Glutamatergic neuron (in vitro differentiated cells): ENCODE results near the gene GYG2. TPM values are rescaled to one million over a fixed set of nuclear protein-coding genes. Genes with fewer than 3 reads are reported as not detected.
"Not testable (repeated sequence)": the region's sequence is repeated elsewhere in the genome, so short reads cannot be mapped to it uniquely, and the experiment has no call there.

Source experiments
- DNase-seq: peaks from one replicate; pipeline ENCODE4 v3.0.0; 2022
- H3K27ac Mint-ChIP-seq: one replicate; pipeline ENCODE4 v1.8.0; 2020; ENCODE audit warnings: mild to moderate bottlenecking, mixed read lengths, inconsistent platforms; ENCODE audit not compliant: unreplicated experiment
- H3K27me3 Mint-ChIP-seq: one replicate; pipeline ENCODE4 v1.8.0; 2020; ENCODE audit warnings: mild to moderate bottlenecking, moderate library complexity, mixed read lengths, inconsistent platforms; ENCODE audit not compliant: unreplicated experiment
- H3K36me3 Mint-ChIP-seq: one replicate; pipeline ENCODE4 v1.8.0; 2020; ENCODE audit warnings: mild to moderate bottlenecking, mixed read lengths, inconsistent platforms; ENCODE audit not compliant: unreplicated experiment
- H3K4me1 Mint-ChIP-seq: one replicate; pipeline ENCODE4 v1.8.0; 2020; ENCODE audit warnings: mild to moderate bottlenecking, low read depth, mixed read lengths, inconsistent platforms; ENCODE audit not compliant: unreplicated experiment
- H3K4me3 Mint-ChIP-seq: one replicate; pipeline ENCODE4 v1.8.0; 2020; ENCODE audit warnings: mild to moderate bottlenecking, mixed read lengths, inconsistent platforms; ENCODE audit not compliant: unreplicated experiment
- H3K9me3 Mint-ChIP-seq: one replicate; pipeline ENCODE4 v1.8.0; 2020; ENCODE audit warnings: mild to moderate bottlenecking, moderate library complexity, mixed read lengths, inconsistent platforms; ENCODE audit not compliant: unreplicated experiment
- total RNA-seq: library from RNA; stranded (reverse); fragmentation: NEBNext Ultra II Directional; extraction: Animal tissue kit (Norgen Biotek cat#: 25700); gene quantifications from one replicate; pipeline ENCODE4 v1.2.1, GENCODE V29; 2021; ENCODE audit not compliant: unreplicated experiment
- TF ChIP-seq, protein P1 (sequence below): fragments of 200-600 bp; sonication (generic); IDR thresholded peaks from one replicate; pipeline ENCODE4 v1.5.0; 2021; ENCODE audit not compliant: partially characterized antibody, unreplicated experiment

Gene GYG2
- total RNA-seq, 1 donor from 2014 or later = 21.9 TPM

DNA sequence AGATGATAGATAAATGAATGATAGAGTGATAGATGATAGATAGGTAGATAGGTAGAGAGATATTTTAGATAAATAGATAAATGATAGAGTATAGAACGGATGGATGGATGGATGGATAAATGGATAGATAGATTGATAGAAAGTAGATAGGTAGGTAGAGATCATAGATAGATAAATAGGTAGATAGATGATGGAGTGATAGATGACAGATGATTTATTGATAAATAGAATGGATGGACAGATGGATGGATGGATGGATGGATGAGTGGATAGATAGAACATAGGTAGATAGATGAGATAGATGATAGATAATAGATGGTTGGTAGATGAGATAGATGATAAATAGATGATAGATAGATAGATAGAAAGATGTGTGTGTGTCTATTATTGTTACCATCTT, 50.9 kb downstream of the GYG2 start:
- Mint-ChIP-seq H3K27me3 (no peaks in the 10 kb centered on the region), H3K36me3 (no peaks in the 10 kb centered on the region), H3K4me3 (no peak overlapping the region), H3K9me3 (peaks cover 6% of the 10 kb centered on the region), H3K27ac (peak overlapping the region; percentile 49), H3K4me1 (no peaks in the 10 kb centered on the region)
- no peak for DNase-seq
- TF ChIP-seq, protein P1, sequence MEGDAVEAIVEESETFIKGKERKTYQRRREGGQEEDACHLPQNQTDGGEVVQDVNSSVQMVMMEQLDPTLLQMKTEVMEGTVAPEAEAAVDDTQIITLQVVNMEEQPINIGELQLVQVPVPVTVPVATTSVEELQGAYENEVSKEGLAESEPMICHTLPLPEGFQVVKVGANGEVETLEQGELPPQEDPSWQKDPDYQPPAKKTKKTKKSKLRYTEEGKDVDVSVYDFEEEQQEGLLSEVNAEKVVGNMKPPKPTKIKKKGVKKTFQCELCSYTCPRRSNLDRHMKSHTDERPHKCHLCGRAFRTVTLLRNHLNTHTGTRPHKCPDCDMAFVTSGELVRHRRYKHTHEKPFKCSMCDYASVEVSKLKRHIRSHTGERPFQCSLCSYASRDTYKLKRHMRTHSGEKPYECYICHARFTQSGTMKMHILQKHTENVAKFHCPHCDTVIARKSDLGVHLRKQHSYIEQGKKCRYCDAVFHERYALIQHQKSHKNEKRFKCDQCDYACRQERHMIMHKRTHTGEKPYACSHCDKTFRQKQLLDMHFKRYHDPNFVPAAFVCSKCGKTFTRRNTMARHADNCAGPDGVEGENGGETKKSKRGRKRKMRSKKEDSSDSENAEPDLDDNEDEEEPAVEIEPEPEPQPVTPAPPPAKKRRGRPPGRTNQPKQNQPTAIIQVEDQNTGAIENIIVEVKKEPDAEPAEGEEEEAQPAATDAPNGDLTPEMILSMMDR = no peak

DNA sequence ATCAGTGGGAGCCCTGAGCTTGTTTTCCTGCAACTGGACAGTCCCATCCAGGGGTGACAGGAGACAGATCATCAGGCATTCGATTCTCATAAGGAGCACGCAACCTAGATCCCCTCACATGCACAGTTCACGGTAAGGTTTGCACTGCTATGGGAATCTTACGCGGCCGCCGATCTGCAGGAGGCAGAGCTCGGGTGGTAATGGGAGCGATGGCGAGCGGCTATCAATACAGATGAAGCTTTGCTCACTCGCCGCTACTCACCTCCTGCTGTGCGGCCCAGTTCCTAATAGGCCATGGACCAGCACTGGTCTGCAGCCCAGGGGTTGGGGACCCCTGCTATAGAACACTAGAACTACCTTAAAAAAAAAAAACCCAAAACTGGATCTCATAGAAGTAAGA, 55.0 kb downstream of the GYG2 start:
- no peaks in the 10 kb centered on the region for H3K36me3 Mint-ChIP-seq
- H3K4me3 Mint-ChIP-seq = no peak overlapping the region
- peaks cover 3% of the 10 kb centered on the region for H3K9me3 Mint-ChIP-seq
- H3K4me1 Mint-ChIP-seq = no peaks in the 10 kb centered on the region
- DNase-seq = no peak
- H3K27me3 Mint-ChIP-seq = no peaks in the 10 kb centered on the region
- no peak overlapping the region for H3K27ac Mint-ChIP-seq
- TF ChIP-seq, protein P1 = no peak

DNA sequence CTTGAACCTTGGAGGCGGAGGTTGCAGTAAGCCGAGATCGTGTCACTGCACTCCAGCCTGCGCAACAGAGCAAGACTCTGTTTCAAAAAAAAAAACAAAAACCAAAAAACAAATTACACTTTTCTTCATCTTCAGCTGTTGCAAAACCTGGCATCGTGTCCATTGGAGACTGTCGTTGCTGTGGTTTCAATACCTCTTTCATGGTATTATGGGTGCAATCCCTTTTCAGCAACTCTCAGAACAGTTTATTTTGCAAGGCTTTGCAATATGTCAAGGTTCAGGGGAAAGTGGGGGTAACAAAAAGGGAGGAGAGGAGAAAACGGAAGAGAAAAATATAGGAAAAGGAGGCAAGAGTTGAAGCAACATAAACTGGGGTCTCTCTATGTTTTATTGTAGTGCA, 59.6 kb downstream of the GYG2 start:
- DNase-seq = no peak
- Mint-ChIP-seq H3K9me3 (no peaks in the 10 kb centered on the region), H3K27me3 (no peaks in the 10 kb centered on the region), H3K27ac (no peak overlapping the region), H3K36me3 (no peaks in the 10 kb centered on the region), H3K4me3 (no peak overlapping the region), H3K4me1 (peaks cover 2% of the 10 kb centered on the region)
- TF ChIP-seq, protein P1 = no peak

DNA sequence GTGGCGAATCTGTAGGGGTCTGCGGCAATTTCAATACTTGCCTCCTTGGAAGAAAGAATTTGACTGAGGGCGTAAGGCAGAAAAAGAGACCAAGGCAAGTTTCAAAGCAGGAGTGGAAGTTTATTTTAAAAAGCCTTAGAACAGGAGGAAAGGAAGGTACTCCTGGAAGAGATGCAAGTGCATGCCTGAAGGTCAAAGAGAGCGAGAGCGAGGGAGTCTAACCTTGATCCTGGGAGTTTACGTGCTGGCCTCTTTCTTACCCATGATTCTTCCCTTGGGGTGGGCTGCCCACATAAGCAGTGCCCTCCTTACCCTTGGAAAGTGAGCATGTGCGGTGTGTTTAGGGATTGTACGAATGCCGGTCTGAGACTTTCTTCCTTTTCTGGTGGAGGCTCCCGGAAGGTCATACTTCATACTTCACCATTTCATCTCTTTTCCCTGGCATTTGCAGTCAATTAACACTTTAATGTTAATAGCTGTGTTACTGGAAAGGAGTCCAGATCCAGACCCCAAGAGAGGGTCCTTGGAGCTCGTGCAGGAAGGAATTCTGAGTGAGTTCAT, 60.4 kb downstream of the GYG2 start:
- no peaks in the 10 kb centered on the region for H3K9me3 Mint-ChIP-seq
- H3K27me3 Mint-ChIP-seq = no peaks in the 10 kb centered on the region
- no peak for DNase-seq
- H3K27ac Mint-ChIP-seq = no peak overlapping the region
- TF ChIP-seq, protein P1 = no peak
- no peaks in the 10 kb centered on the region for H3K36me3 Mint-ChIP-seq
- H3K4me3 Mint-ChIP-seq = no peak overlapping the region
- peaks cover 2% of the 10 kb centered on the region for H3K4me1 Mint-ChIP-seq

DNA sequence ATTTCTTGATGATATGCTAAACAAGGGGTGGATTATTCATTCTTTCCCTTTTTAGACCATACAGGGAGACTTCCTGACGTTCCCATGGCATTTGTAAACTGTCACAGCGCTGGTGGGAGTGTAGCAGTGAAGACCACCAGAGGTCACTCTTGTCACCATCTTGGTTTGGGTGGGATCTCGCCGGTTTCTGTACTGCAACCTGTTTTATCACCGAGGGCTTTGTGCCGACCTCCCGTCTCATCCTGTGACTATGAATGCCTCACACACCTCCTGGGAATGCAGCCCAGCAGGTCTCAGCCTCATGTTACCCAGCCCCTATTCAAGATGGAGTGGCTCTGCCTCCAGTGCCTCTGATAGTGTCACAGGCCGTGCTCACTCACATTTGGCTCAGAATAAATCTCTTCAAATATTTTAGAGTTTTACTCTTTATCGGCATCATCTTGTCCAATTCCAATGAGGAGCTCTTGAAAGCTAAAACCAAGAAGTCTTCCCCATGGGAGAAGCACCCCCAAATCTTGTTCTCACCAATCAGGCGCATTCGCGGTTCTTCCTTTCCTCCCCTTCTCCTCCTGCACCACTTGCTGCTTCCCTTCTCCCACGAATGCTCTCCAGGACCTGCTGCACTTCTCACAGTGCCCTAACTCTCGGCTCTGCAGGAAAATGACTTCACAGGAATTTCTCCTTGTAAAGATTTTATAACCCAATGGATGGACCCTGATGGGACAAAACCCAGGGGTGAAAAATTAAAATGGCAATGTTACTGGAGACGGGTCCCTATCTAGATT, 61.2 kb downstream of the GYG2 start:
- H3K9me3 Mint-ChIP-seq, H3K27ac Mint-ChIP-seq, H3K4me1 Mint-ChIP-seq, H3K27me3 Mint-ChIP-seq, H3K4me3 Mint-ChIP-seq, H3K36me3 Mint-ChIP-seq: not testable (repeated sequence)
- peak; percentile 19 for DNase-seq
- TF ChIP-seq, protein P1 = peak; percentile 18

DNA sequence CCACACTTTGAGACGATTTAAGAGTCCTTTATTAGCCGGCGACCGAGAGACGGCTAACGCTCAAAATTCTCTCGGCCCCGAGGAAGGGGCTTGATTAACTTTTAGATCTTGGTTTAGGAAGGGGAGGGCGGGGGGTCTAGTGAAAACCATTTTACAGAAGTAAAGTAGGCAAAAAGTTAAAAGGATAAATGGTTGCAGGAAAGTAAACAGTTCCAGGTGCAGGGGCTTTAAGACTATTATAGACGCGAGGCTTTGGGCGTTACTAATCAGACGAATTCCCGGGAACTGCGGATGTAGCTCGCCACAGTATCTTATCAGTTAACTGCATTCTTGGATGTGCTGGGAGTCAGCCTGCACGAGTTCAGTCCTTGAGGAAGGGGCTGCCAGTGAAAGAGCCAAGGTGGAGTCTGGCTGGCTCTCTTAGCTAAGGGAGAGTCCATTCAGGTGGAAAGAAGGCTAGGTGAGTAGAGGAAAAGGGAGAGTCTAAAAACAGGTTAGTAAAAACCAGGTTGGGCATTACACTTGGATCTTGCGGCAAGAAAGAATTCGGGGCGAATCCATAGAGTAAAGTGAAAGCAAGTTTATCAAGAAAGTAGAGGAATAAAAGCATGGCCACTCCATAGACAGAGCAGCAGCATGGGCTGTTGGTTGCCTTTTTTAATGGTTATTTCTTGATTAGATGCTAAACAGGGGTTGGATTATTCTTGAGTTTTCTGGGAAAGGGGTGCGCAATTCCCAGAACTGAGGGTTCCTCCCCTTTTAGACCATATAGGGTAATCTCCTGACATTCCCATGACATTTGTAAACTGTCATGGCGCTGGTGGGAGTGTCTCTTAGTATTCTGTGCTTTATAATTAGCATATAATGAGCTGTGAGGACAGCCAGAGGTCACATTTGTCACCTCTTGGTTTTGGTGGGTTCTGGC, 62.1 kb downstream of the GYG2 start:
- not testable (repeated sequence) for H3K4me1 Mint-ChIP-seq, DNase-seq, H3K27me3 Mint-ChIP-seq, H3K36me3 Mint-ChIP-seq, H3K9me3 Mint-ChIP-seq, H3K27ac Mint-ChIP-seq, H3K4me3 Mint-ChIP-seq
